KMS-11 (cell line): ENCODE measurements around the gene JUP.
A peak's percentile ranks its signal among the peaks of the same experiment; 100 is the strongest.

Experiments
- H2AFZ ChIP-seq: fragments of 200-600 bp; sonication (generic); 2 replicates; pipeline ENCODE4 v1.6.1; 2016; ENCODE audit warnings: antibody characterized with exemption, mixed run types, low read depth
- H3K27ac ChIP-seq: fragments of 200-600 bp; sonication (generic); 2 replicates; pipeline ENCODE4 v1.6.1; 2016; ENCODE audit warnings: mild to moderate bottlenecking, mixed run types
- H3K27me3 ChIP-seq: fragments of 200-600 bp; sonication (generic); 2 replicates; pipeline ENCODE4 v1.6.1; 2017; ENCODE audit warnings: mild to moderate bottlenecking, low read depth, mixed run types, moderate library complexity; ENCODE audit not compliant: insufficient read depth
- H3K36me3 ChIP-seq: fragments of 200-600 bp; sonication (generic); 2 replicates; pipeline ENCODE4 v1.6.1; 2017; ENCODE audit warnings: mild to moderate bottlenecking, mixed run types; ENCODE audit not compliant: insufficient read depth
- H3K4me1 ChIP-seq: fragments of 200-600 bp; sonication (generic); 2 replicates; pipeline ENCODE4 v1.6.1; 2016; ENCODE audit warnings: mild to moderate bottlenecking, low read depth, mixed run types; ENCODE audit not compliant: poor library complexity, severe bottlenecking
- H3K4me2 ChIP-seq: fragments of 200-600 bp; sonication (generic); 2 replicates; pipeline ENCODE4 v1.7.0; 2016; ENCODE audit warnings: mild to moderate bottlenecking, mixed run types
- H3K4me3 ChIP-seq: fragments of 200-600 bp; sonication (generic); IDR thresholded peaks from 2 replicates; pipeline ENCODE4 v1.6.1; 2017; ENCODE audit warnings: low read depth, low read length, mixed read lengths; ENCODE audit not compliant: insufficient read depth
- H3K79me2 ChIP-seq: fragments of 200-600 bp; sonication (generic); 2 replicates; pipeline ENCODE4 v1.6.1; 2016; ENCODE audit warnings: low read depth, mixed run types; ENCODE audit not compliant: insufficient read depth
- H3K9ac ChIP-seq: fragments of 200-600 bp; sonication (generic); 2 replicates; pipeline ENCODE4 v1.6.1; 2016; ENCODE audit warnings: mild to moderate bottlenecking, mixed run types
- H4K20me1 ChIP-seq: fragments of 200-600 bp; sonication (generic); 2 replicates; pipeline ENCODE4 v1.6.1; 2016; ENCODE audit warnings: mild to moderate bottlenecking, mixed run types; ENCODE audit not compliant: insufficient read depth
- TF ChIP-seq, protein P1 (sequence below): fragments of 200-600 bp; sonication (generic); conservative IDR thresholded peaks from 2 replicates; pipeline ENCODE4 v1.6.1; 2017; ENCODE audit warnings: low read depth, mild to moderate bottlenecking, antibody characterized with exemption, low read length, moderate library complexity, mixed read lengths

JUP gene

DNA sequence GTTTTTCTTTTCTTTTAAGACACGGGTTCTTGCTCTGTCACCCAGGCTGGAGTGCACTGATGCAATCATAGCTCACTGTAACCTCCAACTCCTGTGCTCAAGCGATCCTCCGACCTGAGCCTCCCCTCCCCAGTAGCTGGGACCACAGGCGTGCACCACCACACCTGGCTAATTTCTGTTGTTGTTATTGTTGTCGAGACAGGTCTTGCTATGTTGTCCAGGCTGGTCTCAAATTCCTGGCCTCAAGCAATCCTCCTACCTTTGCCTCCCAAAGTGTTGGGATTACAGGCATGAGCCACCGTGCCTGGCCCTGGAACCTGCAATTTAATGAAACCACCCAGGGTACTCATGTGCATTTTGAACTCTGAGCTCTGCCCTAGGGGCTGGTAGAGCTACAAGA lies 24.1 kb downstream of the JUP start:
- Histone ChIP-seq H4K20me1 (no peaks in the 10 kb centered on the region), H3K27me3 (no peaks in the 10 kb centered on the region), H3K36me3 (no peaks in the 10 kb centered on the region), H3K79me2 (no peaks in the 10 kb centered on the region), H3K4me3 (no peak overlapping the region), H2AFZ (no peak overlapping the region), H3K4me1 (peaks cover 25% of the 10 kb centered on the region), H3K4me2 (no peak overlapping the region), H3K27ac (no peak overlapping the region), H3K9ac (no peak overlapping the region)
- TF ChIP-seq, protein P1, sequence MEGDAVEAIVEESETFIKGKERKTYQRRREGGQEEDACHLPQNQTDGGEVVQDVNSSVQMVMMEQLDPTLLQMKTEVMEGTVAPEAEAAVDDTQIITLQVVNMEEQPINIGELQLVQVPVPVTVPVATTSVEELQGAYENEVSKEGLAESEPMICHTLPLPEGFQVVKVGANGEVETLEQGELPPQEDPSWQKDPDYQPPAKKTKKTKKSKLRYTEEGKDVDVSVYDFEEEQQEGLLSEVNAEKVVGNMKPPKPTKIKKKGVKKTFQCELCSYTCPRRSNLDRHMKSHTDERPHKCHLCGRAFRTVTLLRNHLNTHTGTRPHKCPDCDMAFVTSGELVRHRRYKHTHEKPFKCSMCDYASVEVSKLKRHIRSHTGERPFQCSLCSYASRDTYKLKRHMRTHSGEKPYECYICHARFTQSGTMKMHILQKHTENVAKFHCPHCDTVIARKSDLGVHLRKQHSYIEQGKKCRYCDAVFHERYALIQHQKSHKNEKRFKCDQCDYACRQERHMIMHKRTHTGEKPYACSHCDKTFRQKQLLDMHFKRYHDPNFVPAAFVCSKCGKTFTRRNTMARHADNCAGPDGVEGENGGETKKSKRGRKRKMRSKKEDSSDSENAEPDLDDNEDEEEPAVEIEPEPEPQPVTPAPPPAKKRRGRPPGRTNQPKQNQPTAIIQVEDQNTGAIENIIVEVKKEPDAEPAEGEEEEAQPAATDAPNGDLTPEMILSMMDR, result no peak

DNA sequence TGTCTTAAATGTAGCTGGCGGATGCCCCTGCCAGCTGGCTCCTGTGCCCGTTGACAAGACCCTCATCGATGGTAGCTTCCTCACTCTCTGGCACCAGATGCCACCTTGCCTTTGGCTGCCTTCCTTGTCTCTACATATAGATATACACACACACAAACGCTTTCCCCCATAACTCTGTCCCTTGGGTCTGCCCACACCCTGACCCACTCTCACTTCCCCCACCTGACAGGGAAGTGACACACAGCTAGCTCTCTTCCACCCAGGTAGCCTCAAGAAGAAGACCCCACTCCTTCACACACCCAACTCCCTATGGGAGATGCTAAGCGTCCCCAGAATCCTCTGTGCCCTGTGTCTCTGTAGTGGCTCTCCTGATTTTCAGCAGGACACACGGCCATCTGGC lies 25.6 kb downstream of the JUP start:
- H3K36me3 ChIP-seq, result no peaks in the 10 kb centered on the region
- no peaks in the 10 kb centered on the region for H3K27me3 ChIP-seq
- no peaks in the 10 kb centered on the region for H4K20me1 ChIP-seq
- H3K27ac ChIP-seq, result no peak overlapping the region
- no peak overlapping the region for H3K9ac ChIP-seq
- TF ChIP-seq, protein P1, result no peak
- H2AFZ ChIP-seq, result no peak overlapping the region
- H3K4me1 ChIP-seq, result peaks cover 39% of the 10 kb centered on the region
- H3K79me2 ChIP-seq, result 0 out of 2 replicates have a peak, but pooled peaks cover 2% of the 10 kb centered on the region
- H3K4me3 ChIP-seq, result no peak overlapping the region
- no peak overlapping the region for H3K4me2 ChIP-seq

DNA sequence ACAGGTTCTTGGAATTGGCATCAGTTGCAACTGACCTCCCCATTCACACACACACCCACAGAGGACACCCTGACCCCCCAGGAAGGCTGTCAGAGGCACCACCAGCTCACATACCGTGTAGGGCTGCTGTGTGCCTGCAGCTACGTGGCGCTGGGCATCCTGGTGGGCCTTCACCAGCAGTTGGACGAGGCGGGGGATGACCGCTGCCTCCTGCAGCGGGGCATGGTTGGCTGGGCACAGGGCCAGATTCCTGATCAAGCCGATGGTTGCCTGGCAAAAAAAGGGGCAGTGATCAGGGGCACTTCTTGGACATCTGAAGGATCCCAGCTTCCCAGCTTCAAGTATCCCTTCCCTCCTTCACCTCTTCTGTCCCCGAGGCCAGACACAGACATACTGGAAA lies 27.9 kb downstream of the JUP start:
- H3K36me3 ChIP-seq, result no peaks in the 10 kb centered on the region
- H3K79me2 ChIP-seq, result peaks cover 16% of the 10 kb centered on the region; the same call in 1 of the 2 replicates
- TF ChIP-seq, protein P1, result no peak
- H3K9ac ChIP-seq, result no peak overlapping the region
- no peaks in the 10 kb centered on the region for H4K20me1 ChIP-seq
- H3K4me2 ChIP-seq, result no peak overlapping the region
- no peak overlapping the region for H3K4me3 ChIP-seq
- H3K27me3 ChIP-seq, result no peaks in the 10 kb centered on the region
- peaks cover 60% of the 10 kb centered on the region for H3K4me1 ChIP-seq
- H3K27ac ChIP-seq, result peak overlapping the region; percentile 95; the same call in 1 of the 2 replicates
- no peak overlapping the region for H2AFZ ChIP-seq

DNA sequence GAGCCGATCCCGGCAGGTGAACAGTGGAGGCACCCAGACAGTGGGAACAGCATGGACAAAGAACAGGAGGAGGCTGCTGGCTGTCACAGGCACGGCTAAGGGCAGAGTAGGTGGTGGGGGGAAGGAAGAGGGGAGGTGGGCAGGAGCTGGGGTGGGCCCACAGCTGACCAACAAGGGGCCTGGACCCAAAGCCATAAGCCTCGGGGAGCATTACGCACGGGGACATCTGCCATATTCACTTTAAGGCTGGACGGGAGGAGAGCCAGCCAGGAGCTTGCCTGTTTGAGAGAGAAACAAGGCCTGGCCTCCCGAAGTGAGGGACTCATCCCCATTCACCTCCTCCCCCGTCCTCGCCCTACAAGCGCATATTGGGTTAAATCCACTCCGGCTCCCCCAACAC lies 32.4 kb downstream of the JUP start:
- H3K9ac ChIP-seq, result no peak overlapping the region
- TF ChIP-seq, protein P1, result no peak
- H3K79me2 ChIP-seq, result peaks cover 16% of the 10 kb centered on the region; the same call in 1 of the 2 replicates
- H3K36me3 ChIP-seq, result no peaks in the 10 kb centered on the region
- peaks cover 62% of the 10 kb centered on the region for H3K4me1 ChIP-seq
- H3K4me2 ChIP-seq, result peak overlapping the region; percentile 75; the same call in 1 of the 2 replicates
- H2AFZ ChIP-seq, result no peak overlapping the region
- no peaks in the 10 kb centered on the region for H4K20me1 ChIP-seq
- no peaks in the 10 kb centered on the region for H3K27me3 ChIP-seq
- no peak overlapping the region; the same call in 1 of the 2 replicates for H3K27ac ChIP-seq
- H3K4me3 ChIP-seq, result no peak overlapping the region
